Testis (tissue), 3 donors: ENCODE results near the gene COL6A2. TPM values are rescaled to one million over a fixed set of nuclear protein-coding genes. Genes with fewer than 3 reads are reported as not detected.
"Not testable (repeated sequence)": the region's sequence is repeated elsewhere in the genome, so short reads cannot be mapped to it uniquely, and the experiment has no call there.

Experiments
- DNase-seq: peaks from one replicate; pipeline ENCODE4 v3.0.0-alpha.2; 2019
- H3K27ac ChIP-seq, 2 donors: fragments of 200-600 bp; sonication (generic); one replicate each; pipeline ENCODE4 v1.5.1; 2019
- H3K27me3 ChIP-seq: fragments of 200-600 bp; sonication (generic); one replicate; pipeline ENCODE4 v1.5.1; 2019
- H3K36me3 ChIP-seq: fragments of 200-600 bp; sonication (generic); one replicate; pipeline ENCODE4 v1.5.1; 2017; ENCODE audit warnings: low read depth; ENCODE audit errors: missing control alignments
- H3K4me1 ChIP-seq: fragments of 200-600 bp; sonication (generic); one replicate; pipeline ENCODE4 v1.5.1; 2019
- H3K4me3 ChIP-seq, 2 donors: fragments of 200-600 bp; sonication (generic); one replicate each; pipeline ENCODE4 v1.5.1; 2017 to 2019
- H3K9me3 ChIP-seq: fragments of 200-600 bp; sonication (generic); one replicate; pipeline ENCODE4 v1.5.1; 2017
- CTCF ChIP-seq, 3 experiments: fragments of 450-650 bp in 2 of 3; fragments of 200-600 bp in 1 of 3; sonication (generic) in 1 of 3; IDR thresholded peaks; one replicate each; pipeline ENCODE4 v1.5.1; 2016 to 2019; ENCODE audit warnings: antibody characterized with exemption in 3 of 3, mild to moderate bottlenecking in 2 of 3, moderate library complexity in 1 of 3
- POLR2A ChIP-seq: fragments of 450-650 bp; IDR thresholded peaks from one replicate; pipeline ENCODE4 v1.6.1; 2017; ENCODE audit warnings: antibody characterized with exemption, mild to moderate bottlenecking, moderate library complexity
- WGBS, 2 donors: methylation state at CpG; one replicate each; pipeline ENCODE4 v1.1.5; 2018; 5-methylcytosine and 5-hydroxymethylcytosine counted together
- intact Hi-C: fragments of 100-400 bp; cut with DNase I; formaldehyde crosslinking; loops from one replicate; pipeline ENCODE4 v1.15.1; 2023; ENCODE audit warnings: low total_unique reads
- polyA plus RNA-seq: library from polyadenylated mRNA; stranded (reverse); fragments of 350-450 nt; fragmentation: Illumina TruSeq; extraction: RNeasy Lipid Tissue Mini Kit (QIAGEN cat#74804); gene quantifications from one replicate; pipeline ENCODE4 v1.2.3, GENCODE V29; 2014; ENCODE audit warnings: low read depth, low replicate concordance; ENCODE audit not compliant: insufficient read depth
- total RNA-seq, 2 donors: library from RNA; depleted of rRNA; stranded (reverse); fragments of >200 nt; gene quantifications; one replicate each; pipeline ENCODE4 v1.2.3, GENCODE V29; 2016

Gene COL6A2
- total and polyA plus RNA-seq, 3 donors from 2014 or later, result 192 to 362 (median 236) TPM

DNA sequence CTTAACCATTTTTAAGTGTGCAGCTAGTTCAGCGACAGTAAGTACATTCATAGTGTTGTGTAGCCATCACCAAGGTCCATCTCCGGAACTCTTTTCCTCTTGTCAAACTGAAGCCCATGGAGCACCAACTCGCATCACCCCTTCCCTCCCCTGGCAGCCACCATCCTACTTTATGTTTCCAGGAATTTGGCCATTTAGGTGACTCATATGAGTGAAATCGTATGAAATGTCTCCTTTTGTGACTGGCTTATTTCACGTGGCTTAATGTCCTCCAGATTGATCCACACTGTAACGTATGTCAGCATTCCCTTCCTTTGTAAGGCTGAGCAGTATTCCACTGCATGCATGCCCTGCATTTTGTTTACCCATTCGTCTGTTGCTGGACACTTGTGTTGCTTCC is 2.5 kb downstream of the COL6A2 start:
- peaks cover 3% of the 10 kb centered on the region for H3K4me1 ChIP-seq
- no peaks in the 10 kb centered on the region for H3K27me3 ChIP-seq
- TF ChIP-seq CTCF (IDR thresholded peaks at IDR 0.05) (no peak), POLR2A (no peak)
- H3K27ac ChIP-seq, result no peak overlapping the region
- no peaks in the 10 kb centered on the region for H3K9me3 ChIP-seq
- intact Hi-C loops, result no loop called here
- DNase-seq, result no peak
- WGBS, 2 donors, result 76 to 79% methylated on average over 7 of the region's 7 CpGs
- H3K36me3 ChIP-seq, result no peaks in the 10 kb centered on the region
- no peak overlapping the region for H3K4me3 ChIP-seq

- Histone ChIP-seq H3K27me3 (no peaks in the 10 kb centered on the region), H3K36me3 (no peaks in the 10 kb centered on the region), H3K4me3 (no peak overlapping the region), H3K27ac (no peak overlapping the region), H3K9me3 (no peaks in the 10 kb centered on the region), H3K4me1 (peaks cover 3% of the 10 kb centered on the region)
- 73 to 74% methylated on average over 4 of the region's 4 CpGs for WGBS, 2 donors
- DNase-seq, result no peak
- intact Hi-C loops, result no loop called here
- no peak for TF ChIP-seq POLR2A
- TF ChIP-seq CTCF (IDR thresholded peaks at IDR 0.05), result no peak
Measured at GRCh38 chr21:46100906-46101305, 3.0 kb downstream of the COL6A2 start.

DNA sequence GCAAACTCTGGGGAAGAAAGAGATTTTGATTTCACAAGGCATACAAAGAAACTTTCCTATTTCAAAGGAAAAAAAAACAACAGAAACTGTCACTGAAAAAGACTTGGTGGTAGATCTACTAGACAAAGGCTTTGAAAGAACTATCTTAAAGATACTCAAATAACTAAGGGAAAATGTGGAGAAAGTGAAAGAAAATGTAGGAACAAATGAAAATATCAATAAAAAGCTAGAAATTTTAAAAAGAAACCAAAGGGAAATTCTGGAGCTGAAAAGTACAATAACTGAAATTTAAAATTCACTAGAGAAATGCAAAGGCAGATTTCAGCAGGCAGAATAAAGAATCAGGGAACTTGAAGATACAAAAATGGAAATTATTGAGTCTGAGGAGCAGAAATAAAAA is 6.2 kb downstream of the COL6A2 start:
- Histone ChIP-seq H3K36me3 (no peaks in the 10 kb centered on the region), H3K27me3 (no peaks in the 10 kb centered on the region), H3K9me3 (no peaks in the 10 kb centered on the region), H3K27ac (no peak overlapping the region), H3K4me1 (no peaks in the 10 kb centered on the region), H3K4me3 (no peak overlapping the region)
- intact Hi-C loops, result no loop called here
- no peak for DNase-seq
- TF ChIP-seq POLR2A (no peak), CTCF (IDR thresholded peaks at IDR 0.05) (no peak)

DNA sequence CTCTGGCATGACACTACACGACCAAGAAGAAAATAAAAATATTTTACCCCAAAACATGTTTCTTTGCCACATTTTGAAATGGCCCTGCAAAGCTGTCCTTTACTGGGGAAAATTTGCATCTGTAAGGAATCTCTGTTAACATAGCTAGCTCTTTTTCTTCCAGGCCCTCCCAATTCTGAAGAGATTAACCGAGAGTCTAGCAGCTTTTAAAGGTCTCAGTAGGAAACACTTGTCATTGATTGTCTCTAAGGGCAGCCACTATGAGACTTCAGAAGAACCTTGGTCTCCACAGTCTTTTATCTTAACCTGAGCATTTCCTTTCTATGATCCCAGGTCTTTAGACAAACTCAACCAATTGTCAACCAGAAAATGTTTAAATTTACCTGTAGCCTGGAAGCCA is 9.5 kb downstream of the COL6A2 start:
- not testable (repeated sequence) for DNase-seq, H3K4me3 ChIP-seq
- 77 to 80% methylated on average over 2 of the region's 2 CpGs for WGBS, 2 donors

DNA sequence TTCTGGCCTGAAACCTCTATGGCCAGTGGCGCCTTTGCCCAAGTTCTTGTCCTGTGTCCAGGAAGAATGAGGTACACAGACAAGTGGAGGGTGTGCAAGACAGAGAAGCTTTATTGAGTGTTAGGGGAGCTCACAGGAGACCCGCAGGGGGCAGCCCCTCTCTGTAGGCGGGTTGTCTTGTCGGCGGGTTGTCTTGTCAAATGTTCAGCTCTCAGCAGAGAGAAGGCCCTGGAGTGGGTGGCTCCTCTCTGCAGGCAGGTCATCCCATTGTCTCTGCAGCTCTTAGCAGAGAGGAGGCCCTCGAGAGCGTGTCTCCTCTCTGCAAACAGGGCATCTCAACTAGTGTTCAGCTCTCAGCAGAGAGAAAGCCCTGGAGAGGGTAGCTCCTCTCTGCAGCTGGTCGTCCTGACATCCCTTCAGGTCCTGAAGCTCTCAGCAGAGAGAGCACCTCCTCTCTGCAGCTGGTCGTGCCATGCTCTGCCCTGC is 11.0 kb downstream of the COL6A2 start:
- H3K36me3 ChIP-seq, result no peaks in the 10 kb centered on the region
- H3K27ac ChIP-seq, result no peak overlapping the region
- WGBS, 2 donors, result 89 to 93% methylated on average over 6 to 9 of the region's 9 CpGs
- H3K27me3 ChIP-seq, result no peaks in the 10 kb centered on the region
- TF ChIP-seq POLR2A (no peak), CTCF (IDR thresholded peaks at IDR 0.05) (no peak)
- no peaks in the 10 kb centered on the region for H3K9me3 ChIP-seq
- intact Hi-C loops, result no loop called here
- no peak overlapping the region for H3K4me3 ChIP-seq
- no peaks in the 10 kb centered on the region for H3K4me1 ChIP-seq
- DNase-seq, result no peak

More for the DNA sequence above, 9.5 kb downstream of the COL6A2 start:
- H3K27me3 ChIP-seq, H3K9me3 ChIP-seq, intact Hi-C loops, H3K27ac ChIP-seq, H3K36me3 ChIP-seq, H3K4me1 ChIP-seq: not testable (repeated sequence)
